A549 (cell line): ENCODE data around the gene SPSB1. TPM values are rescaled to one million over a fixed set of nuclear protein-coding genes. Genes with fewer than 3 reads are reported as not detected.

Experiments
- ATAC-seq, 2 experiments: fragments of 200-7000 bp in 1 of 2; fragments of >200 bp in 1 of 2; cut with Nextera tagmentation in 1 of 2; cut with Tn5 transposase in 1 of 2; 3 replicates each; pipeline versions ENCODE4 v1.8.0 to v1.9.1; 2018 to 2020; ENCODE audit warnings: mild to moderate bottlenecking in 1 of 2, moderate library complexity in 1 of 2
- CTCF ChIA-PET: fragments of 300-600 bp; sonication (Branson Sonifier 250); formaldehyde crosslinking; extraction: SDS; loops from one replicate; lab custom pipeline; 2021; ENCODE audit warnings: antibody characterized with exemption, inconsistent platforms; lab: Yijun Ruan, JAX
- POLR2A ChIA-PET: fragments of 350-600 bp; formaldehyde crosslinking; extraction: SDS; loops from one replicate; lab custom pipeline; 2021; ENCODE audit warnings: antibody characterized with exemption, inconsistent platforms; lab: Yijun Ruan, JAX
- DNase-seq, 2 experiments: peaks; one replicate each; pipeline versions ENCODE4 v3.0.0 to v3.0.0-alpha.2; 2011 to 2016; ENCODE audit warnings: low read depth in 1 of 2, low spot score in 1 of 2
- FAIRE-seq: peaks from 2 replicates; lab custom pipeline; 2011; peaks lifted over from hg19 to GRCh38; lab: Jason Lieb, UNC
- H3K27ac ChIP-seq, 2 experiments: fragments of >200 bp; sonication (Bioruptor Twin); formaldehyde crosslinking; 3 replicates each; pipeline ENCODE4 v1.5.1; 2016 to 2017
- H3K4me1 ChIP-seq: fragments of >200 bp; sonication (Bioruptor Twin); formaldehyde crosslinking; 3 replicates; pipeline ENCODE4 v1.6.1; 2016
- H3K4me2 ChIP-seq: fragments of >200 bp; sonication (Bioruptor Twin); formaldehyde crosslinking; 3 replicates; pipeline ENCODE4 v1.6.1; 2016
- H3K4me3 ChIP-seq: fragments of >200 bp; sonication (Bioruptor Twin); formaldehyde crosslinking; 3 replicates; pipeline ENCODE4 v1.5.1; 2016
- H3K9me3 ChIP-seq: fragments of >200 bp; sonication (Bioruptor Twin); formaldehyde crosslinking; 3 replicates; pipeline ENCODE4 v1.6.1; 2016
- CHD2 ChIP-seq: fragments of 150-350 bp; IDR thresholded peaks from 2 replicates; pipeline ENCODE4 v1.6.1; 2014; ENCODE audit warnings: low read length; ENCODE audit not compliant: partially characterized antibody
- EHMT2 ChIP-seq: fragments of 200-600 bp; sonication (generic); IDR thresholded peaks from 2 replicates; pipeline ENCODE4 v1.6.1; 2016; ENCODE audit warnings: antibody characterized with exemption, low read depth, mild to moderate bottlenecking, moderate library complexity
- EP300 ChIP-seq, 2 experiments: fragments of >200 bp; sonication (Bioruptor Twin); formaldehyde crosslinking; IDR thresholded peaks; 2 replicates in 1 of 2; 3 replicates in 1 of 2; pipeline ENCODE4 v1.6.1; 2016 to 2017
- ESRRA ChIP-seq: fragments of 150-350 bp; IDR thresholded peaks from 2 replicates; pipeline ENCODE4 v1.6.1; 2014; ENCODE audit warnings: mild to moderate bottlenecking, low read length, borderline replicate concordance
- FOSL2 ChIP-seq, 2 experiments: fragments of 450-650 bp in 1 of 2; fragments of >200 bp in 1 of 2; sonication (Bioruptor Twin) in 1 of 2; formaldehyde crosslinking; IDR thresholded peaks; 2 replicates each; pipeline versions ENCODE4 v1.5.0 to v1.6.1; 2016 to 2020; ENCODE audit warnings: mild to moderate bottlenecking in 1 of 2, moderate library complexity in 1 of 2
- HDAC2 ChIP-seq: fragments of 200-600 bp; sonication (generic); IDR thresholded peaks from 2 replicates; pipeline ENCODE4 v1.6.1; 2016
- HOXA7 ChIP-seq: fragments of 250-450 bp; sonication (Bioruptor Pico); IDR thresholded peaks from 2 replicates; pipeline ENCODE4 v1.5.0; 2020; ENCODE audit warnings: mild to moderate bottlenecking, moderate library complexity
- HOXB13 ChIP-seq: fragments of 250-450 bp; sonication (Bioruptor Pico); IDR thresholded peaks from 2 replicates; pipeline ENCODE4 v1.5.0; 2020; ENCODE audit warnings: low read depth, mild to moderate bottlenecking, moderate library complexity
- KDM1A ChIP-seq: fragments of 200-600 bp; sonication (generic); IDR thresholded peaks from 2 replicates; pipeline ENCODE4 v1.6.1; 2016; ENCODE audit warnings: low read depth, mild to moderate bottlenecking
- MAZ ChIP-seq: fragments of 150-350 bp; IDR thresholded peaks from 2 replicates; pipeline ENCODE4 v1.6.1; 2014; ENCODE audit warnings: antibody characterized with exemption, low read depth, low read length, borderline replicate concordance
- NPAS2 ChIP-seq: fragments of 250-450 bp; sonication (Bioruptor Pico); IDR thresholded peaks from 2 replicates; pipeline ENCODE4 v1.8.0; 2022; ENCODE audit warnings: mild to moderate bottlenecking, moderate library complexity, borderline replicate concordance
- POLR2A ChIP-seq: IDR thresholded peaks from 2 replicates; pipeline ENCODE4 v1.6.1; 2012; ENCODE audit warnings: mild to moderate bottlenecking, low read length
- POLR2AphosphoS2 ChIP-seq: conservative IDR thresholded peaks from 2 replicates; pipeline ENCODE4 v1.6.1; 2012; ENCODE audit warnings: low read length, improper control_type of control experiment, inconsistent platforms
- RARB ChIP-seq: fragments of 250-450 bp; sonication (Bioruptor Pico); IDR thresholded peaks from 2 replicates; pipeline ENCODE4 v1.8.0; 2021; ENCODE audit warnings: mild to moderate bottlenecking, moderate library complexity
- RNF2 ChIP-seq: fragments of 200-600 bp; sonication (generic); IDR thresholded peaks from 2 replicates; pipeline ENCODE4 v1.6.1; 2016; ENCODE audit warnings: low read depth, mild to moderate bottlenecking, antibody characterized with exemption, moderate library complexity, borderline replicate concordance
- TFCP2L1 ChIP-seq: fragments of 250-450 bp; sonication (Bioruptor Pico); IDR thresholded peaks from 2 replicates; pipeline ENCODE4 v1.5.0; 2021; ENCODE audit warnings: mild to moderate bottlenecking
- USF2 ChIP-seq: fragments of 450-650 bp; IDR thresholded peaks from 2 replicates; pipeline ENCODE4 v1.6.1; 2014; ENCODE audit warnings: antibody characterized with exemption
- WGBS: methylation state at CpG from one replicate; pipeline ENCODE4 v1.1.6; 2017; ENCODE audit errors: missing lambda C conversion rate; 5-methylcytosine and 5-hydroxymethylcytosine counted together
- polyA plus RNA-seq, 4 experiments: library from polyadenylated mRNA; depleted of rRNA in 3 of 4; stranded (reverse); fragments of >200 nt; fragmentation: RNase III in 1 of 4; extraction: RNeasy Plus Mini Kit Qiagen cat#74134 plus additional on column Dnase treatment in 1 of 4; gene quantifications; 2 replicates in 3 of 4; 3 replicates in 1 of 4; pipeline ENCODE4 v1.2.3, GENCODE V29; 2011 to 2017
- TF ChIP-seq, protein P1 (sequence below): fragments of >200 bp; sonication (Bioruptor Twin); formaldehyde crosslinking; IDR thresholded peaks from 2 replicates; pipeline ENCODE4 v1.6.1; 2016
- TF ChIP-seq, protein P2 (sequence below): fragments of 200-600 bp; sonication (generic); IDR thresholded peaks from 2 replicates; pipeline ENCODE4 v1.6.1; 2016; ENCODE audit warnings: antibody characterized with exemption, mild to moderate bottlenecking, moderate library complexity
- TF ChIP-seq, protein P3 (sequence below): fragments of >200 bp; sonication (Bioruptor Twin); formaldehyde crosslinking; IDR thresholded peaks from 3 replicates; pipeline ENCODE4 v1.5.1; 2016
- TF ChIP-seq, protein P4 (sequence below): fragments of 250-450 bp; sonication (Bioruptor Pico); IDR thresholded peaks from 2 replicates; pipeline ENCODE4 v1.5.0; 2020; ENCODE audit warnings: low read depth, mild to moderate bottlenecking, moderate library complexity
- TF ChIP-seq, protein P5 (sequence below): IDR thresholded peaks from 2 replicates; pipeline ENCODE4 v1.6.1; 2012

Gene SPSB1
- polyA plus RNA-seq, 2 of the 4 experiments (the other 2 are of a cell fraction), result 22.3 to 23.7 TPM

DNA sequence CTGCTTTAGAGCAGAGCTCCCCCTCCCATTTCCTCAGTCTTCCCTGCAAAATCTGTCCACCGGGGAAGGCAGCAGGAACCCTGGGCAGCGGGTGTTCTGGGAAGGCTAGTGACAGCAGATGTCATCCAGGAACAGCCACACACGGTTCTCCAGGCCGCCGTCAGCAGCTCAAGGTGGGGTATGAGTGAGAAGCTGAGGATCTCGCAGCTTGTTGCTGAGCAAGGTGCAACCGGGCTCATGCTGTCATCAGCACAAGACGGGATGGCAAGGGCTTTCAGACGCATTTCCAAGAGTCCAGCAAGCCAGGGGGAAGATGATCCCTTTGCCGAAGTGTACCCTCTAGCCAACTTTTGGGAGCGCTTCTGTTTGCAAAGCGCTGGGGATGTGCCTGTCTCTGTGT lies 23.0 kb upstream of the SPSB1 start:
- Histone ChIP-seq H3K4me1 (peaks cover 6% of the 10 kb centered on the region; the same call in 2 of the 3 replicates), H3K9me3 (no peaks in the 10 kb centered on the region), H3K27ac (no peak overlapping the region), H3K4me2 (no peak overlapping the region), H3K4me3 (no peak overlapping the region)
- CTCF ChIA-PET, result interaction anchor here (0.9 to 10.1 kb wide), 5 partner anchors 11 to 303 kb away, joined by 3 to 127 read pairs (median 4); no protein-coding TSS in a partner anchor
- POLR2A ChIA-PET, result no interaction called here
- DNase-seq (no peak), FAIRE-seq (no peak), ATAC-seq (no peak)
- TF ChIP-seq RNF2 (no peak), RARB (no peak), TFCP2L1 (CRISPR knock-in tag) (no peak), FOSL2 (IDR thresholded peaks at IDR 0.05) (no peak), FOSL2 (CRISPR knock-in tag; IDR thresholded peaks at IDR 0.05) (no peak)
- TF ChIP-seq, protein P1, sequence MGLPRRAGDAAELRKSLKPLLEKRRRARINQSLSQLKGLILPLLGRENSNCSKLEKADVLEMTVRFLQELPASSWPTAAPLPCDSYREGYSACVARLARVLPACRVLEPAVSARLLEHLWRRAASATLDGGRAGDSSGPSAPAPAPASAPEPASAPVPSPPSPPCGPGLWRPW, result no peak
- WGBS, result 89% methylated on average over 9 of the region's 12 CpGs

- WGBS, result 85% methylated on average over 12 of the region's 15 CpGs
- TF ChIP-seq POLR2A, result no peak
- TF ChIP-seq RNF2, result no peak
- TF ChIP-seq TFCP2L1 (CRISPR knock-in tag), result no peak
- TF ChIP-seq, protein P2, sequence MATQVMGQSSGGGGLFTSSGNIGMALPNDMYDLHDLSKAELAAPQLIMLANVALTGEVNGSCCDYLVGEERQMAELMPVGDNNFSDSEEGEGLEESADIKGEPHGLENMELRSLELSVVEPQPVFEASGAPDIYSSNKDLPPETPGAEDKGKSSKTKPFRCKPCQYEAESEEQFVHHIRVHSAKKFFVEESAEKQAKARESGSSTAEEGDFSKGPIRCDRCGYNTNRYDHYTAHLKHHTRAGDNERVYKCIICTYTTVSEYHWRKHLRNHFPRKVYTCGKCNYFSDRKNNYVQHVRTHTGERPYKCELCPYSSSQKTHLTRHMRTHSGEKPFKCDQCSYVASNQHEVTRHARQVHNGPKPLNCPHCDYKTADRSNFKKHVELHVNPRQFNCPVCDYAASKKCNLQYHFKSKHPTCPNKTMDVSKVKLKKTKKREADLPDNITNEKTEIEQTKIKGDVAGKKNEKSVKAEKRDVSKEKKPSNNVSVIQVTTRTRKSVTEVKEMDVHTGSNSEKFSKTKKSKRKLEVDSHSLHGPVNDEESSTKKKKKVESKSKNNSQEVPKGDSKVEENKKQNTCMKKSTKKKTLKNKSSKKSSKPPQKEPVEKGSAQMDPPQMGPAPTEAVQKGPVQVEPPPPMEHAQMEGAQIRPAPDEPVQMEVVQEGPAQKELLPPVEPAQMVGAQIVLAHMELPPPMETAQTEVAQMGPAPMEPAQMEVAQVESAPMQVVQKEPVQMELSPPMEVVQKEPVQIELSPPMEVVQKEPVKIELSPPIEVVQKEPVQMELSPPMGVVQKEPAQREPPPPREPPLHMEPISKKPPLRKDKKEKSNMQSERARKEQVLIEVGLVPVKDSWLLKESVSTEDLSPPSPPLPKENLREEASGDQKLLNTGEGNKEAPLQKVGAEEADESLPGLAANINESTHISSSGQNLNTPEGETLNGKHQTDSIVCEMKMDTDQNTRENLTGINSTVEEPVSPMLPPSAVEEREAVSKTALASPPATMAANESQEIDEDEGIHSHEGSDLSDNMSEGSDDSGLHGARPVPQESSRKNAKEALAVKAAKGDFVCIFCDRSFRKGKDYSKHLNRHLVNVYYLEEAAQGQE, result no peak
- TF ChIP-seq RARB, result no peak
- TF ChIP-seq CHD2, result no peak
- no peak for TF ChIP-seq EP300 (IDR thresholded peaks at IDR 0.05)
- no peak for TF ChIP-seq KDM1A
- no peak for TF ChIP-seq NPAS2 (CRISPR knock-in tag)
- TF ChIP-seq, protein P3, sequence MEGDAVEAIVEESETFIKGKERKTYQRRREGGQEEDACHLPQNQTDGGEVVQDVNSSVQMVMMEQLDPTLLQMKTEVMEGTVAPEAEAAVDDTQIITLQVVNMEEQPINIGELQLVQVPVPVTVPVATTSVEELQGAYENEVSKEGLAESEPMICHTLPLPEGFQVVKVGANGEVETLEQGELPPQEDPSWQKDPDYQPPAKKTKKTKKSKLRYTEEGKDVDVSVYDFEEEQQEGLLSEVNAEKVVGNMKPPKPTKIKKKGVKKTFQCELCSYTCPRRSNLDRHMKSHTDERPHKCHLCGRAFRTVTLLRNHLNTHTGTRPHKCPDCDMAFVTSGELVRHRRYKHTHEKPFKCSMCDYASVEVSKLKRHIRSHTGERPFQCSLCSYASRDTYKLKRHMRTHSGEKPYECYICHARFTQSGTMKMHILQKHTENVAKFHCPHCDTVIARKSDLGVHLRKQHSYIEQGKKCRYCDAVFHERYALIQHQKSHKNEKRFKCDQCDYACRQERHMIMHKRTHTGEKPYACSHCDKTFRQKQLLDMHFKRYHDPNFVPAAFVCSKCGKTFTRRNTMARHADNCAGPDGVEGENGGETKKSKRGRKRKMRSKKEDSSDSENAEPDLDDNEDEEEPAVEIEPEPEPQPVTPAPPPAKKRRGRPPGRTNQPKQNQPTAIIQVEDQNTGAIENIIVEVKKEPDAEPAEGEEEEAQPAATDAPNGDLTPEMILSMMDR, result no peak
- ChIA-PET POLR2A (no interaction called here), CTCF (interaction anchor here (0.6 to 10.1 kb wide), 6 partner anchors 10 to 303 kb away, joined by 3 to 127 read pairs (median 4); no protein-coding TSS in a partner anchor)
- ATAC-seq (no peak), FAIRE-seq (no peak), DNase-seq (no peak)
- Histone ChIP-seq H3K4me3 (no peak overlapping the region), H3K4me2 (no peak overlapping the region), H3K4me1 (peaks cover 6% of the 10 kb centered on the region; the same call in 2 of the 3 replicates), H3K9me3 (no peaks in the 10 kb centered on the region), H3K27ac (peak overlapping the region in 1 of 2 experiments; percentile 35; a peak in 1 of 6 replicates)
Observed at GRCh38 chr1:9270290-9270883, 22.3 kb upstream of the SPSB1 start.

DNA sequence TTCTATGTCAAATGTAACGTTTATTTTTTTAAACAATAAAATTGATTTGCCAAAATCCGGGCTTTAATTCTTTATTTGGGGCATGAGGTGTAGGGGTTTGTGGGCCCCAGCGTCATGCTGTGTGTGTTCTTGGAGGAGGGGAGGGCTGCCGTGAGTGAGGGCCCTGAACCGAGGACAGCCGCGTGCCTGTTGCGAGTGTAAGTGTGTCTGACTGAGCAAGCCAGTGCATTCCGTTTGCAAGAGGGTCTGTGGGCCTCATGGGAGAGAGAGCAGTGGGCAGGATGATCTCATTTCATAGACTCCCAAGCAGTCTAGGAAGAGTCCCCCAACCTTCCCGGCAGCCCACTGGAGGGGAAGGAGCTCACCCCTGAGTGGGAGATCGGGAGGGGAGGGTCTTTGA lies 21.4 kb upstream of the SPSB1 start:
- no peak for ATAC-seq
- Histone ChIP-seq H3K4me1 (peaks cover 6% of the 10 kb centered on the region; the same call in 2 of the 3 replicates), H3K9me3 (no peaks in the 10 kb centered on the region), H3K27ac (no peak overlapping the region), H3K4me3 (no peak overlapping the region), H3K4me2 (no peak overlapping the region)
- CTCF ChIA-PET, result interaction anchor here (0.5 to 0.9 kb wide), 2 partner anchors 17 to 221 kb away, joined by 3 to 6 read pairs; no protein-coding TSS in a partner anchor
- no peak for DNase-seq
- POLR2A ChIA-PET, result no interaction called here
- no peak for FAIRE-seq
- WGBS, result 90% methylated on average over 10 of the region's 11 CpGs
- no peak for TF ChIP-seq HOXB13
- no peak for TF ChIP-seq MAZ
- TF ChIP-seq POLR2AphosphoS2, result no peak
- TF ChIP-seq HDAC2, result no peak
- no peak for TF ChIP-seq HOXA7 (CRISPR knock-in tag)
- no peak for TF ChIP-seq USF2
- TF ChIP-seq, protein P3, result no peak
- no peak for TF ChIP-seq EHMT2
- TF ChIP-seq, protein P4, sequence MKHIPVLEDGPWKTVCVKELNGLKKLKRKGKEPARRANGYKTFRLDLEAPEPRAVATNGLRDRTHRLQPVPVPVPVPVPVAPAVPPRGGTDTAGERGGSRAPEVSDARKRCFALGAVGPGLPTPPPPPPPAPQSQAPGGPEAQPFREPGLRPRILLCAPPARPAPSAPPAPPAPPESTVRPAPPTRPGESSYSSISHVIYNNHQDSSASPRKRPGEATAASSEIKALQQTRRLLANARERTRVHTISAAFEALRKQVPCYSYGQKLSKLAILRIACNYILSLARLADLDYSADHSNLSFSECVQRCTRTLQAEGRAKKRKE (CRISPR knock-in tag), result no peak
- TF ChIP-seq RARB, result no peak
- no peak for TF ChIP-seq ESRRA
- TF ChIP-seq, protein P5, sequence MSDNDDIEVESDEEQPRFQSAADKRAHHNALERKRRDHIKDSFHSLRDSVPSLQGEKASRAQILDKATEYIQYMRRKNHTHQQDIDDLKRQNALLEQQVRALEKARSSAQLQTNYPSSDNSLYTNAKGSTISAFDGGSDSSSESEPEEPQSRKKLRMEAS, result no peak
